ENCODE results near the gene STAT3. TPM values are rescaled to one million over a fixed set of nuclear protein-coding genes. Genes with fewer than 3 reads are reported as not detected.

The STAT3 gene
- total RNA-seq, 1 experiment from 2014 or later: 61.0 TPM

Other genes with a start within 250 kb of the STAT3 start
- gene RAB5C, start 233.5 kb downstream of the STAT3 start, total RNA-seq (2021; ENCODE audit: unreplicated experiment): 115 TPM
- not detected for gene KCNH4, start 207.3 kb downstream of the STAT3 start, total RNA-seq (2021; ENCODE audit: unreplicated experiment)
- gene HCRT, start 203.0 kb downstream of the STAT3 start, total RNA-seq (2021; ENCODE audit: unreplicated experiment): not detected
- 13.2 TPM for gene GHDC, start 193.9 kb downstream of the STAT3 start, total RNA-seq (2021; ENCODE audit: unreplicated experiment)
- gene STAT5B, start 112.1 kb downstream of the STAT3 start, total RNA-seq (2021; ENCODE audit: unreplicated experiment): 7.1 TPM
- gene STAT5A, start 99.9 kb downstream of the STAT3 start, total RNA-seq (2021; ENCODE audit: unreplicated experiment): 0.91 TPM
- gene CAVIN1, start 34.8 kb upstream of the STAT3 start, total RNA-seq (2021; ENCODE audit: unreplicated experiment): 79.7 TPM
- 65.2 TPM for gene ATP6V0A1, start 70.4 kb upstream of the STAT3 start, total RNA-seq (2021; ENCODE audit: unreplicated experiment)
- 17.7 TPM for gene NAGLU, start 147.8 kb upstream of the STAT3 start, total RNA-seq (2021; ENCODE audit: unreplicated experiment)
- gene HSD17B1, start 164.5 kb upstream of the STAT3 start, total RNA-seq (2021; ENCODE audit: unreplicated experiment): 1.4 TPM
- 137 TPM for gene COASY, start 173.7 kb upstream of the STAT3 start, total RNA-seq (2021; ENCODE audit: unreplicated experiment)
- gene MLX, start 178.7 kb upstream of the STAT3 start, total RNA-seq (2021; ENCODE audit: unreplicated experiment): 47.9 TPM
- gene PSMC3IP, start 189.3 kb upstream of the STAT3 start, total RNA-seq (2021; ENCODE audit: unreplicated experiment): 24.3 TPM
- 38.5 TPM for gene RETREG3, start 220.9 kb upstream of the STAT3 start, total RNA-seq (2021; ENCODE audit: unreplicated experiment)
- 139 TPM for gene TUBG1, start 221.2 kb upstream of the STAT3 start, total RNA-seq (2021; ENCODE audit: unreplicated experiment)